GM23338 (cell line): ENCODE results near the gene FGF10.

Experiments used
- POLR2AphosphoS5 ChIP-seq: IDR thresholded peaks from 2 replicates; pipeline ENCODE4 v1.6.1; 2016; ENCODE audit warnings: antibody characterized with exemption, low read depth
- TF ChIP-seq, protein P1 (sequence below), 2 experiments: fragments of 200-600 bp in 1 of 2; sonication (generic) in 1 of 2; conservative IDR thresholded peaks; 2 replicates each; pipeline versions ENCODE4 v1.5.1 to v1.6.1; 2016 to 2017; ENCODE audit warnings: antibody characterized with exemption in 2 of 2, low read depth in 2 of 2, mild to moderate bottlenecking in 2 of 2, moderate library complexity in 1 of 2

DNA sequence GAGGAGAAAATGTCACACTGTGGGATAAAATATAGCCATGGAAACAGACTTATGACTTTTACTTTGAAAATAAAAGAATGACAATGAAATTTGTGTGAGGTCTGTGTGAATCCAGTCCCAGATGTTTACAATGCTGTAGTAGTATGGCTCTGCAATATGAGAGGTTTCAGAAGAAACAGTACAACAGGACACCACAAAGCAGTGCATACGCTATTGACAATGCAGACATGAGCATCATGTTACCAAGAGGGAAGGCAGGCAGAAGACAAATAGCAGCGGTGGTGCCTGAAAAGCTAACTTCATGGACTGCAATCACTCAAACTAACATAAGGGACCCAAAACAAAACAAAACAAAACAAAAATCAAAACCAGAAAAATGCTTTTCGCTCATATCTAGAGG lies 1.8 kb downstream of the FGF10 start:
- no peak for TF ChIP-seq POLR2AphosphoS5
- TF ChIP-seq, protein P1, sequence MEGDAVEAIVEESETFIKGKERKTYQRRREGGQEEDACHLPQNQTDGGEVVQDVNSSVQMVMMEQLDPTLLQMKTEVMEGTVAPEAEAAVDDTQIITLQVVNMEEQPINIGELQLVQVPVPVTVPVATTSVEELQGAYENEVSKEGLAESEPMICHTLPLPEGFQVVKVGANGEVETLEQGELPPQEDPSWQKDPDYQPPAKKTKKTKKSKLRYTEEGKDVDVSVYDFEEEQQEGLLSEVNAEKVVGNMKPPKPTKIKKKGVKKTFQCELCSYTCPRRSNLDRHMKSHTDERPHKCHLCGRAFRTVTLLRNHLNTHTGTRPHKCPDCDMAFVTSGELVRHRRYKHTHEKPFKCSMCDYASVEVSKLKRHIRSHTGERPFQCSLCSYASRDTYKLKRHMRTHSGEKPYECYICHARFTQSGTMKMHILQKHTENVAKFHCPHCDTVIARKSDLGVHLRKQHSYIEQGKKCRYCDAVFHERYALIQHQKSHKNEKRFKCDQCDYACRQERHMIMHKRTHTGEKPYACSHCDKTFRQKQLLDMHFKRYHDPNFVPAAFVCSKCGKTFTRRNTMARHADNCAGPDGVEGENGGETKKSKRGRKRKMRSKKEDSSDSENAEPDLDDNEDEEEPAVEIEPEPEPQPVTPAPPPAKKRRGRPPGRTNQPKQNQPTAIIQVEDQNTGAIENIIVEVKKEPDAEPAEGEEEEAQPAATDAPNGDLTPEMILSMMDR (conservative IDR thresholded peaks at IDR 0.05; ENCODE audit: low read depth in 2 of 2) = no peak
